ENCODE measurements around the gene FRY. TPM values are rescaled to one million over a fixed set of nuclear protein-coding genes. Genes with fewer than 3 reads are reported as not detected.

The FRY gene
- total and polyA plus RNA-seq, 9 of the 15 experiments (the other 6 are each of a cell fraction or from before 2014, with no cell fraction given): 0.03 to 0.31 (median 0.11) TPM; not detected in 3

DNA sequence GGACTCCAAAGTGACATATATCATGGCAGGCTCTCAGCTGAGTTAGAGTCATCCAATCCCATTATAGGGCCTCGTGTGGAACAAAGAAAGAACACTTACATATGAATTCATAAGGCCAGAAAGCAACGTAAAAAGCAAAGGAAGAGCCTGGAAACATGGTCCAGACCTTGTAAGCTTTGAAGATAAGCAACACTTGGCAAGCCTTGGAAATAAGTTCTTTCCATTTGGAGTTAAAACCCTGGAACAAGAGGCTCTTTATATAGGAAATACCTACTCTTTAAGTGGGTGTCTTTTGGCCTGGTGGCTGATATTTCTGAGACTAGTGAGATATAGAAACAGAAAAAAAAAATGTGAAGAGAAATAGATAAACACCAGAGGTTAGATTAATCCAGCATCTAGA, 234.2 kb downstream of the FRY start:
- CTCF ChIA-PET (ENCODE audit: low intra/inter-chr PET ratio): no interaction called here
- no peak for DNase-seq (ENCODE audit: extremely low read depth in 1 of 4, low spot score in 3 of 4)
- Histone ChIP-seq H3K4me1 (replicated peaks in 1 of 2; ENCODE audit: control insufficient read depth in 2 of 2, insufficient read depth in 2 of 2, low read length in 2 of 2) (peaks cover 0 to 4% of the 10 kb centered on the region in 2 experiments; a peak in 4 of 5 replicates), H3K4me2 (ENCODE audit: insufficient read depth, low read length) (no peak overlapping the region), H3K9me3 (replicated peaks; ENCODE audit: control insufficient read depth, insufficient read depth, low read depth, low read length) (no peaks in the 10 kb centered on the region), H3K36me3 (ENCODE audit: control insufficient read depth, insufficient read depth, low read length) (no peaks in the 10 kb centered on the region), H3K9me1 (ENCODE audit: control insufficient read depth, insufficient read depth, low read length) (no peaks in the 10 kb centered on the region), H3K9ac (ENCODE audit: insufficient read depth in 1 of 2, low read depth in 2 of 2, low read length in 2 of 2) (no peak overlapping the region), H3K27me3 (ENCODE audit: control insufficient read depth in 2 of 2, insufficient read depth in 2 of 2, low read length in 2 of 2) (peaks cover 0 to 3% of the 10 kb centered on the region in 2 experiments; a peak in 3 of 5 replicates), H3K4me3 (no peak overlapping the region), H4K20me1 (replicated peaks; ENCODE audit: control insufficient read depth, insufficient read depth, low read length) (no peaks in the 10 kb centered on the region), H3K27ac (ENCODE audit: extremely low read depth, low read depth, low read length) (no peak overlapping the region), H3K79me2 (ENCODE audit: control insufficient read depth, insufficient read depth, low read length) (no peaks in the 10 kb centered on the region), H2AFZ (ENCODE audit: low read depth, low read length) (no peak overlapping the region)
- no peak for TF ChIP-seq SRSF9 (IDR thresholded peaks at IDR 0.05; ENCODE audit: borderline replicate concordance, low read depth, low read length)
- TF ChIP-seq, protein P1, sequence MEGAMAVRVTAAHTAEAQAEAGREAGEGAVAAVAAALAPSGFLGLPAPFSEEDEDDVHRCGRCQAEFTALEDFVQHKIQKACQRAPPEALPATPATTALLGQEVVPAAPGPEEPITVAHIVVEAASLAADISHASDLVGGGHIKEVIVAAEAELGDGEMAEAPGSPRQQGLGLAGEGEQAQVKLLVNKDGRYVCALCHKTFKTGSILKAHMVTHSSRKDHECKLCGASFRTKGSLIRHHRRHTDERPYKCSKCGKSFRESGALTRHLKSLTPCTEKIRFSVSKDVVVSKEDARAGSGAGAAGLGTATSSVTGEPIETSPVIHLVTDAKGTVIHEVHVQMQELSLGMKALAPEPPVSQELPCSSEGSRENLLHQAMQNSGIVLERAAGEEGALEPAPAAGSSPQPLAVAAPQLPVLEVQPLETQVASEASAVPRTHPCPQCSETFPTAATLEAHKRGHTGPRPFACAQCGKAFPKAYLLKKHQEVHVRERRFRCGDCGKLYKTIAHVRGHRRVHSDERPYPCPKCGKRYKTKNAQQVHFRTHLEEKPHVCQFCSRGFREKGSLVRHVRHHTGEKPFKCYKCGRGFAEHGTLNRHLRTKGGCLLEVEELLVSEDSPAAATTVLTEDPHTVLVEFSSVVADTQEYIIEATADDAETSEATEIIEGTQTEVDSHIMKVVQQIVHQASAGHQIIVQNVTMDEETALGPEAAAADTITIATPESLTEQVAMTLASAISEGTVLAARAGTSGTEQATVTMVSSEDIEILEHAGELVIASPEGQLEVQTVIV (CRISPR knock-in tag; IDR thresholded peaks at IDR 0.05; ENCODE audit: borderline replicate concordance): no peak
- TF ChIP-seq ZNF609 (CRISPR knock-in tag; IDR thresholded peaks at IDR 0.05; ENCODE audit: borderline replicate concordance): no peak
- TF ChIP-seq, protein P2, sequence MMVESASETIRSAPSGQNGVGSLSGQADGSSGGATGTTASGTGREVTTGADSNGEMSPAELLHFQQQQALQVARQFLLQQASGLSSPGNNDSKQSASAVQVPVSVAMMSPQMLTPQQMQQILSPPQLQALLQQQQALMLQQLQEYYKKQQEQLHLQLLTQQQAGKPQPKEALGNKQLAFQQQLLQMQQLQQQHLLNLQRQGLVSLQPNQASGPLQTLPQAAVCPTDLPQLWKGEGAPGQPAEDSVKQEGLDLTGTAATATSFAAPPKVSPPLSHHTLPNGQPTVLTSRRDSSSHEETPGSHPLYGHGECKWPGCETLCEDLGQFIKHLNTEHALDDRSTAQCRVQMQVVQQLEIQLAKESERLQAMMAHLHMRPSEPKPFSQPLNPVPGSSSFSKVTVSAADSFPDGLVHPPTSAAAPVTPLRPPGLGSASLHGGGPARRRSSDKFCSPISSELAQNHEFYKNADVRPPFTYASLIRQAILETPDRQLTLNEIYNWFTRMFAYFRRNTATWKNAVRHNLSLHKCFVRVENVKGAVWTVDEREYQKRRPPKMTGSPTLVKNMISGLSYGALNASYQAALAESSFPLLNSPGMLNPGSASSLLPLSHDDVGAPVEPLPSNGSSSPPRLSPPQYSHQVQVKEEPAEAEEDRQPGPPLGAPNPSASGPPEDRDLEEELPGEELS (CRISPR knock-in tag; IDR thresholded peaks at IDR 0.05; ENCODE audit: borderline replicate concordance): no peak
- no peak for TF ChIP-seq NR3C1 (CRISPR knock-in tag; IDR thresholded peaks at IDR 0.05)
- no peak for TF ChIP-seq YY1 (IDR thresholded peaks at IDR 0.05; ENCODE audit: borderline replicate concordance in 1 of 3, control insufficient read depth in 1 of 3, extremely low read depth in 1 of 3, insufficient read depth in 3 of 3, insufficient read length in 1 of 3, insufficient replicate concordance in 2 of 3, low read depth in 1 of 3, low read length in 2 of 3)
- no peak for TF ChIP-seq CCNT2 (IDR thresholded peaks at IDR 0.05; ENCODE audit: borderline replicate concordance, extremely low read depth, insufficient read length, low read depth, low read length)
- no peak for TF ChIP-seq ID3 (CRISPR knock-in tag; IDR thresholded peaks at IDR 0.05)
- TF ChIP-seq ID3 (tag; IDR thresholded peaks at IDR 0.05): no peak
- no peak for TF ChIP-seq TCF7 (IDR thresholded peaks at IDR 0.05; ENCODE audit: borderline replicate concordance)
- no TSS peak for BruUV-seq (replicated peaks)
- intact Hi-C loops (cut with micrococcal nuclease): no loop called here
- POLR2A ChIA-PET: no interaction called here
- no peak for ATAC-seq
- FAIRE-seq: no peak
- in situ Hi-C loops (cut with MboI): no loop called here
- 4% methylated on average over 2 of the region's 2 CpGs for WGBS (ENCODE audit: insufficient coverage, low coverage, missing lambda C conversion rate)

Data from K562 (cell line).